K562 (cell line): ENCODE results near the gene SIRT2. TPM values are rescaled to one million over a fixed set of nuclear protein-coding genes. Genes with fewer than 3 reads are reported as not detected.

Source experiments
- CBX3 ChIP-seq, 2 experiments: IDR thresholded peaks; 1 replicate in 1 of 2; 2 replicates in 1 of 2; pipeline ENCODE4 v1.6.1; 2012; ENCODE audit warnings: inconsistent platforms in 2 of 2, low read length in 2 of 2, borderline replicate concordance in 1 of 2, control low read depth in 1 of 2
- DNMT1 ChIP-seq: fragments of 450-650 bp; IDR thresholded peaks from 2 replicates; pipeline ENCODE4 v1.6.1; 2016; ENCODE audit warnings: antibody characterized with exemption, mild to moderate bottlenecking
- FUS ChIP-seq: fragments of 200-400 bp; formaldehyde crosslinking; optimal IDR thresholded peaks from 2 replicates; pipeline ENCODE3; 2017; ENCODE audit warnings: low read depth, low read length
- HMG20A ChIP-seq: fragments of 450-650 bp; formaldehyde crosslinking; conservative IDR thresholded peaks from 2 replicates; pipeline ENCODE4 v1.4.0; 2020; ENCODE audit warnings: mild to moderate bottlenecking, mixed read lengths
- JUN ChIP-seq, 2 experiments: sonication (generic) in 1 of 2; formaldehyde crosslinking in 1 of 2; IDR thresholded peaks; 2 replicates each; pipeline versions ENCODE4 v1.6.1 to v1.8.0; 2012 to 2022; ENCODE audit warnings: borderline replicate concordance in 2 of 2, mild to moderate bottlenecking in 2 of 2, improper control_type of control experiment in 1 of 2, low read depth in 1 of 2, low read length in 1 of 2, missing genetic modification reagents in 1 of 2
- KAT2B ChIP-seq: IDR thresholded peaks from one replicate; pipeline ENCODE4 v1.6.1; 2012; ENCODE audit warnings: low read depth, mild to moderate bottlenecking, control low read depth, inconsistent platforms, low read length, moderate library complexity
- KDM2B ChIP-seq: fragments of 250-450 bp; sonication (Bioruptor Pico); IDR thresholded peaks from 2 replicates; pipeline ENCODE4 v1.8.0; 2021; ENCODE audit warnings: mild to moderate bottlenecking, moderate library complexity
- KLF1 ChIP-seq: fragments of 450-650 bp; IDR thresholded peaks from 2 replicates; pipeline ENCODE4 v1.6.1; 2016; ENCODE audit warnings: missing genetic modification characterization, missing compliant biosample characterization
- MAFK ChIP-seq: IDR thresholded peaks from 2 replicates; pipeline ENCODE4 v1.6.1; 2011; ENCODE audit warnings: low read length, improper control_type of control experiment
- POLR2G ChIP-seq: fragments of 200-400 bp; formaldehyde crosslinking; IDR thresholded peaks from 2 replicates; pipeline ENCODE4 v1.6.1; 2017; ENCODE audit warnings: low read depth, mild to moderate bottlenecking, antibody characterized with exemption, low read length, moderate library complexity
- RBM15 ChIP-seq: fragments of 200-400 bp; formaldehyde crosslinking; IDR thresholded peaks from 2 replicates; pipeline ENCODE4 v1.6.1; 2018; ENCODE audit warnings: mild to moderate bottlenecking, low read length, moderate library complexity; ENCODE audit not compliant: insufficient read depth
- RBM17 ChIP-seq: fragments of 200-400 bp; formaldehyde crosslinking; IDR thresholded peaks from 2 replicates; pipeline ENCODE4 v1.6.1; 2017; ENCODE audit warnings: low read depth, mild to moderate bottlenecking, low read length, borderline replicate concordance
- SETDB1 ChIP-seq: IDR thresholded peaks from one replicate; pipeline ENCODE4 v1.6.1; 2012; ENCODE audit warnings: low read length, control low read depth, inconsistent platforms
- SMARCA4 ChIP-seq: fragments of 450-650 bp; IDR thresholded peaks from 2 replicates; pipeline ENCODE4 v1.6.1; 2016
- SP1 ChIP-seq: sonication (generic); formaldehyde crosslinking; IDR thresholded peaks from 2 replicates; pipeline ENCODE4 v1.8.1; 2022; ENCODE audit warnings: mild to moderate bottlenecking, missing genetic modification reagents
- ZNF217 ChIP-seq: sonication (generic); formaldehyde crosslinking; IDR thresholded peaks from 2 replicates; pipeline ENCODE4 v1.8.0; 2022; ENCODE audit warnings: mild to moderate bottlenecking, missing genetic modification reagents
- ZNF699 ChIP-seq: fragments of 250-450 bp; sonication (Bioruptor Pico); IDR thresholded peaks from 2 replicates; pipeline ENCODE4 v1.8.0; 2021; ENCODE audit warnings: mild to moderate bottlenecking, moderate library complexity; ENCODE audit not compliant: insufficient replicate concordance
- polyA plus RNA-seq, 8 experiments: library from polyadenylated mRNA; depleted of rRNA in 4 of 8; stranded (reverse) in 5 of 8; unstranded in 3 of 8; fragments of >200 nt; fragmentation: Nextera tagmentation in 2 of 8; fragmentation: Illumina TruSeq in 1 of 8; extraction: Ambion mirVana in 2 of 8; extraction: Trizol in 1 of 8; gene quantifications; 2 replicates each; pipeline versions ENCODE4 v1.2.1 to v1.2.3, GENCODE V29; 2011 to 2014; ENCODE audit warnings: inconsistent platforms in 1 of 8, missing spikeins in 1 of 8
- total RNA-seq, 7 experiments: library from RNA; depleted of rRNA in 6 of 7; stranded (reverse); fragments of >200 nt in 6 of 7; fragmentation: Illumina TruSeq in 2 of 7; extraction: Trizol in 2 of 7; gene quantifications; 2 replicates each; pipeline versions ENCODE4 v1.2.1 to v1.2.3, GENCODE V29; 2011 to 2021; ENCODE audit warnings: low replicate concordance in 1 of 7
- TF ChIP-seq, protein P1 (sequence below): sonication (generic); formaldehyde crosslinking; IDR thresholded peaks from 2 replicates; pipeline ENCODE4 v1.8.1; 2022; ENCODE audit warnings: missing genetic modification reagents
- TF ChIP-seq, protein P2 (sequence below): IDR thresholded peaks from 2 replicates; pipeline ENCODE4 v1.6.1; 2012; ENCODE audit warnings: low read depth, low read length, improper control_type of control experiment, borderline replicate concordance
- TF ChIP-seq, protein P3 (sequence below): fragments of 200-800 bp; sonication (Bioruptor generic); IDR thresholded peaks from 2 replicates; pipeline ENCODE4 v1.6.1; 2016; ENCODE audit warnings: missing genetic modification characterization, missing compliant biosample characterization

SIRT2 gene
- total and polyA plus RNA-seq, 9 of the 15 experiments (the other 6 are each of a cell fraction or from before 2014, with no cell fraction given): 2.3 to 35.2 (median 22.9) TPM

DNA sequence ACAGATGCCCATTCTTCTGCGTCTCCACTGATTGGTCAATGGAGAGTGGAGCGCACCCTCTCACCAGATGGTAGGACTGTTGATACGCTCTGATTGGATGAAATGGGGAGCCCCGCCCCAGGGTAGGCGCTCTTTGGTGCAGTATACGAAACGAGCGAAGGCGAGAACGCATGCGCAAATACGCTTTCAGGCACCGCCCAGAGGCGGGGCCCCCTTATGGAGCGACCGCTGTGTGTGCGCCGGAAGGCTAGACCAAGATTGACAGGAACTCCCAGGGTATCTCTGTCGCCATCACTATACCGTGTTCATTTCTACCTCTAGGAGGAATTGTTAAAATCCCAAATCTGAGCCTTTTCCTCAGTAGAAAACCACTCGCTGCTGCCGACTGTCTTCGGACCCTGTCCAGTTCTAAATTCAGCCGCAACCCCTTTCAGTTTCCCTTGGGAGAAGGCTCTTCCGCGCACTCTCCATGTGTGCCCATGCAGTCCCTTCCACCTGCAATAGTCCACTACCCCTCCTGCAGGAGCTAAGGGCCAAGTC lies 48.9 kb downstream of the SIRT2 start (continued):
- TF ChIP-seq POLR2G (no peak), MAFK (no peak), DNMT1 (no peak), ZNF699 (CRISPR knock-in tag) (no peak), SP1 (no peak; the same call in none of the 2 replicates), RBM15 (no peak), CBX3 (IDR thresholded peaks at IDR 0.05; ENCODE audit: borderline replicate concordance in 1 of 2, low read length in 2 of 2) (0 out of 3 replicates have a peak, but pooled peaks of 1 of the 2 experiments have one; percentile 12), JUN (IDR thresholded peaks at IDR 0.05; ENCODE audit: borderline replicate concordance, low read depth, low read length) (no peak), JUN (CRISPR knock-in tag; IDR thresholded peaks at IDR 0.05; ENCODE audit: borderline replicate concordance) (no peak), KAT2B (no peak), FUS (no peak), SETDB1 (no peak), ZNF217 (CRISPR knock-in tag) (no peak), HMG20A (CRISPR knock-in tag) (no peak), KLF1 (0 out of 2 replicates have a peak, but pooled peaks have one; percentile 60), RBM17 (no peak), SMARCA4 (no peak; the same call in 1 of the 2 replicates), KDM2B (CRISPR knock-in tag) (no peak)
- TF ChIP-seq, protein P1, sequence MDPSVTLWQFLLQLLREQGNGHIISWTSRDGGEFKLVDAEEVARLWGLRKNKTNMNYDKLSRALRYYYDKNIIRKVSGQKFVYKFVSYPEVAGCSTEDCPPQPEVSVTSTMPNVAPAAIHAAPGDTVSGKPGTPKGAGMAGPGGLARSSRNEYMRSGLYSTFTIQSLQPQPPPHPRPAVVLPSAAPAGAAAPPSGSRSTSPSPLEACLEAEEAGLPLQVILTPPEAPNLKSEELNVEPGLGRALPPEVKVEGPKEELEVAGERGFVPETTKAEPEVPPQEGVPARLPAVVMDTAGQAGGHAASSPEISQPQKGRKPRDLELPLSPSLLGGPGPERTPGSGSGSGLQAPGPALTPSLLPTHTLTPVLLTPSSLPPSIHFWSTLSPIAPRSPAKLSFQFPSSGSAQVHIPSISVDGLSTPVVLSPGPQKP (CRISPR knock-in tag): no peak
- TF ChIP-seq, protein P2, sequence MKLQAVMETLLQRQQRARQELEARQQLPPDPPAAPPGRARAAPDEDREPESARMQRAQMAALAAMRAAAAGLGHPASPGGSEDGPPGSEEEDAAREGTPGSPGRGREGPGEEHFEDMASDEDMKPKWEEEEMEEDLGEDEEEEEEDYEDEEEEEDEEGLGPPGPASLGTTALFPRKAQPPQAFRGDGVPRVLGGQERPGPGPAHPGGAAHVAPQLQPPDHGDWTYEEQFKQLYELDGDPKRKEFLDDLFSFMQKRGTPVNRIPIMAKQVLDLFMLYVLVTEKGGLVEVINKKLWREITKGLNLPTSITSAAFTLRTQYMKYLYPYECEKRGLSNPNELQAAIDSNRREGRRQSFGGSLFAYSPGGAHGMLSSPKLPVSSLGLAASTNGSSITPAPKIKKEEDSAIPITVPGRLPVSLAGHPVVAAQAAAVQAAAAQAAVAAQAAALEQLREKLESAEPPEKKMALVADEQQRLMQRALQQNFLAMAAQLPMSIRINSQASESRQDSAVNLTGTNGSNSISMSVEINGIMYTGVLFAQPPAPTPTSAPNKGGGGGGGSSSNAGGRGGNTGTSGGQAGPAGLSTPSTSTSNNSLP: no peak
- TF ChIP-seq, protein P3, sequence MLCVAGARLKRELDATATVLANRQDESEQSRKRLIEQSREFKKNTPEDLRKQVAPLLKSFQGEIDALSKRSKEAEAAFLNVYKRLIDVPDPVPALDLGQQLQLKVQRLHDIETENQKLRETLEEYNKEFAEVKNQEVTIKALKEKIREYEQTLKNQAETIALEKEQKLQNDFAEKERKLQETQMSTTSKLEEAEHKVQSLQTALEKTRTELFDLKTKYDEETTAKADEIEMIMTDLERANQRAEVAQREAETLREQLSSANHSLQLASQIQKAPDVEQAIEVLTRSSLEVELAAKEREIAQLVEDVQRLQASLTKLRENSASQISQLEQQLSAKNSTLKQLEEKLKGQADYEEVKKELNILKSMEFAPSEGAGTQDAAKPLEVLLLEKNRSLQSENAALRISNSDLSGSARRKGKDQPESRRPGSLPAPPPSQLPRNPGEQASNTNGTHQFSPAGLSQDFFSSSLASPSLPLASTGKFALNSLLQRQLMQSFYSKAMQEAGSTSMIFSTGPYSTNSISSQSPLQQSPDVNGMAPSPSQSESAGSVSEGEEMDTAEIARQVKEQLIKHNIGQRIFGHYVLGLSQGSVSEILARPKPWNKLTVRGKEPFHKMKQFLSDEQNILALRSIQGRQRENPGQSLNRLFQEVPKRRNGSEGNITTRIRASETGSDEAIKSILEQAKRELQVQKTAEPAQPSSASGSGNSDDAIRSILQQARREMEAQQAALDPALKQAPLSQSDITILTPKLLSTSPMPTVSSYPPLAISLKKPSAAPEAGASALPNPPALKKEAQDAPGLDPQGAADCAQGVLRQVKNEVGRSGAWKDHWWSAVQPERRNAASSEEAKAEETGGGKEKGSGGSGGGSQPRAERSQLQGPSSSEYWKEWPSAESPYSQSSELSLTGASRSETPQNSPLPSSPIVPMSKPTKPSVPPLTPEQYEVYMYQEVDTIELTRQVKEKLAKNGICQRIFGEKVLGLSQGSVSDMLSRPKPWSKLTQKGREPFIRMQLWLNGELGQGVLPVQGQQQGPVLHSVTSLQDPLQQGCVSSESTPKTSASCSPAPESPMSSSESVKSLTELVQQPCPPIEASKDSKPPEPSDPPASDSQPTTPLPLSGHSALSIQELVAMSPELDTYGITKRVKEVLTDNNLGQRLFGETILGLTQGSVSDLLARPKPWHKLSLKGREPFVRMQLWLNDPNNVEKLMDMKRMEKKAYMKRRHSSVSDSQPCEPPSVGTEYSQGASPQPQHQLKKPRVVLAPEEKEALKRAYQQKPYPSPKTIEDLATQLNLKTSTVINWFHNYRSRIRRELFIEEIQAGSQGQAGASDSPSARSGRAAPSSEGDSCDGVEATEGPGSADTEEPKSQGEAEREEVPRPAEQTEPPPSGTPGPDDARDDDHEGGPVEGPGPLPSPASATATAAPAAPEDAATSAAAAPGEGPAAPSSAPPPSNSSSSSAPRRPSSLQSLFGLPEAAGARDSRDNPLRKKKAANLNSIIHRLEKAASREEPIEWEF (CRISPR knock-in tag): no peak
